A549 (cell line): Measurements from ENCODE around the gene CXXC5. TPM values are rescaled to one million over a fixed set of nuclear protein-coding genes. Genes with fewer than 3 reads are reported as not detected.

Experiments
- ATAC-seq, 2 experiments: fragments of 200-7000 bp in 1 of 2; fragments of >200 bp in 1 of 2; cut with Nextera tagmentation in 1 of 2; cut with Tn5 transposase in 1 of 2; 3 replicates each; pipeline versions ENCODE4 v1.8.0 to v1.9.1; 2018 to 2020; ENCODE audit warnings: mild to moderate bottlenecking in 1 of 2, moderate library complexity in 1 of 2
- CTCF ChIA-PET: fragments of 300-600 bp; sonication (Branson Sonifier 250); formaldehyde crosslinking; extraction: SDS; loops from one replicate; lab custom pipeline; 2021; ENCODE audit warnings: antibody characterized with exemption, inconsistent platforms; lab: Yijun Ruan, JAX
- POLR2A ChIA-PET: fragments of 350-600 bp; formaldehyde crosslinking; extraction: SDS; loops from one replicate; lab custom pipeline; 2021; ENCODE audit warnings: antibody characterized with exemption, inconsistent platforms; lab: Yijun Ruan, JAX
- DNase-seq, 2 experiments: peaks; one replicate each; pipeline versions ENCODE4 v3.0.0 to v3.0.0-alpha.2; 2011 to 2016; ENCODE audit warnings: low read depth in 1 of 2, low spot score in 1 of 2
- FAIRE-seq: peaks from 2 replicates; lab custom pipeline; 2011; peaks lifted over from hg19 to GRCh38; lab: Jason Lieb, UNC
- H3K27ac ChIP-seq, 2 experiments: fragments of >200 bp; sonication (Bioruptor Twin); formaldehyde crosslinking; 3 replicates each; pipeline ENCODE4 v1.5.1; 2016 to 2017
- H3K4me1 ChIP-seq: fragments of >200 bp; sonication (Bioruptor Twin); formaldehyde crosslinking; 3 replicates; pipeline ENCODE4 v1.6.1; 2016
- H3K4me2 ChIP-seq: fragments of >200 bp; sonication (Bioruptor Twin); formaldehyde crosslinking; 3 replicates; pipeline ENCODE4 v1.6.1; 2016
- H3K4me3 ChIP-seq: fragments of >200 bp; sonication (Bioruptor Twin); formaldehyde crosslinking; 3 replicates; pipeline ENCODE4 v1.5.1; 2016
- H3K9me3 ChIP-seq: fragments of >200 bp; sonication (Bioruptor Twin); formaldehyde crosslinking; 3 replicates; pipeline ENCODE4 v1.6.1; 2016
- GATA3 ChIP-seq: IDR thresholded peaks from 2 replicates; pipeline ENCODE4 v1.6.1; 2012; ENCODE audit warnings: borderline replicate concordance
- HOXA7 ChIP-seq: fragments of 250-450 bp; sonication (Bioruptor Pico); IDR thresholded peaks from 2 replicates; pipeline ENCODE4 v1.5.0; 2020; ENCODE audit warnings: mild to moderate bottlenecking, moderate library complexity
- HOXB5 ChIP-seq: fragments of 250-450 bp; sonication (Bioruptor Pico); IDR thresholded peaks from 2 replicates; pipeline ENCODE4 v1.5.0; 2020; ENCODE audit warnings: mild to moderate bottlenecking, moderate library complexity
- KDM5A ChIP-seq: fragments of 200-600 bp; sonication (generic); IDR thresholded peaks from 2 replicates; pipeline ENCODE4 v1.6.1; 2016; ENCODE audit warnings: antibody characterized with exemption, mild to moderate bottlenecking
- NR3C1 ChIP-seq: fragments of >200 bp; sonication (Bioruptor Twin); formaldehyde crosslinking; IDR thresholded peaks from 3 replicates; pipeline ENCODE4 v1.6.1; 2017
- RAD21 ChIP-seq, 2 experiments: fragments of >200 bp in 1 of 2; sonication (Bioruptor Twin) in 1 of 2; formaldehyde crosslinking in 1 of 2; IDR thresholded peaks in 1 of 2; conservative IDR thresholded peaks in 1 of 2; 2 replicates in 1 of 2; 3 replicates in 1 of 2; pipeline ENCODE4 v1.6.1; 2012 to 2018; ENCODE audit warnings: inconsistent platforms in 1 of 2
- ZNF302 ChIP-seq: fragments of 250-450 bp; sonication (Bioruptor Pico); IDR thresholded peaks from 2 replicates; pipeline ENCODE4 v1.9.0; 2021; ENCODE audit warnings: inconsistent platforms, mild to moderate bottlenecking, moderate library complexity
- whole genome bisulfite sequencing: methylation state at CpG from one replicate; pipeline ENCODE4 v1.1.6; 2017; ENCODE audit errors: missing lambda C conversion rate; 5-methylcytosine and 5-hydroxymethylcytosine counted together
- polyA plus RNA-seq, 4 experiments: library from polyadenylated mRNA; depleted of rRNA in 3 of 4; stranded (reverse); fragments of >200 nt; fragmentation: RNase III in 1 of 4; extraction: RNeasy Plus Mini Kit Qiagen cat#74134 plus additional on column Dnase treatment in 1 of 4; gene quantifications; 2 replicates in 3 of 4; 3 replicates in 1 of 4; pipeline ENCODE4 v1.2.3, GENCODE V29; 2011 to 2017
- TF ChIP-seq, protein P1 (sequence below): fragments of 250-450 bp; sonication (Bioruptor Pico); IDR thresholded peaks from 2 replicates; pipeline ENCODE4 v1.5.0; 2021; ENCODE audit warnings: mild to moderate bottlenecking, moderate library complexity, borderline replicate concordance
- TF ChIP-seq, protein P2 (sequence below): fragments of 150-350 bp; IDR thresholded peaks from 2 replicates; pipeline ENCODE4 v1.6.1; 2014; ENCODE audit warnings: low read depth, mild to moderate bottlenecking, low read length
- TF ChIP-seq, protein P3 (sequence below): fragments of 450-650 bp; IDR thresholded peaks from 2 replicates; pipeline ENCODE4 v1.6.1; 2014; ENCODE audit warnings: antibody characterized with exemption
- TF ChIP-seq, protein P4 (sequence below): fragments of >200 bp; sonication (Bioruptor Twin); formaldehyde crosslinking; IDR thresholded peaks from 3 replicates; pipeline ENCODE4 v1.5.1; 2016

The CXXC5 gene
- polyA plus RNA-seq, 2 of the 4 experiments (the other 2 are of a cell fraction), result 18.1 to 32.5 TPM

DNA sequence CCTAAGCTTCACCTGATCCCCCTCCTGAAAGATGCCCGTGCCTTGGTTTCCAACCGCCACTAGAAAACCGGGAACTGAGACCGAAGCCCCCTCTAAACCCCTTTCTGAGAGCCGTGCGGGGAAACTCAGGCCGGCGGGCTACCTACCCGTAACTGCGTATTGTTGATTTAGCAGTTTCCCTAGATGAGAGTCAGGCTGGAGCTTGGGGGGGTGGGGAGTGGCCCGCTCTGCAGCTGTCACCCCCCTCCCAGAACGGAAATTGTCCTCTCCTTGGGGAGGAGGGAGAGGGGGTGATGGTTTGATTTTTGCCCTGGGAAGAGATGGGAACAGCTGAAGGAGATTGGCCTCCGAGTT is 2.5 kb downstream of the CXXC5 start:
- ChIA-PET POLR2A (interaction anchor here (1.6 to 2.3 kb wide), 2 partner anchors 10 to 15 kb away, joined by 5 to 13 read pairs; no protein-coding TSS in a partner anchor), CTCF (interaction anchor here (1.2 to 17.1 kb wide), 6 partner anchors 11 to 115 kb away, joined by 3 to 195 read pairs (median 6); no protein-coding TSS in a partner anchor)
- DNase-seq (no peak), FAIRE-seq (no peak), ATAC-seq (no peak)
- no peak for TF ChIP-seq GATA3
- TF ChIP-seq NR3C1, result no peak
- no peak for TF ChIP-seq KDM5A
- TF ChIP-seq ZNF302 (CRISPR knock-in tag), result no peak
- TF ChIP-seq, protein P1, sequence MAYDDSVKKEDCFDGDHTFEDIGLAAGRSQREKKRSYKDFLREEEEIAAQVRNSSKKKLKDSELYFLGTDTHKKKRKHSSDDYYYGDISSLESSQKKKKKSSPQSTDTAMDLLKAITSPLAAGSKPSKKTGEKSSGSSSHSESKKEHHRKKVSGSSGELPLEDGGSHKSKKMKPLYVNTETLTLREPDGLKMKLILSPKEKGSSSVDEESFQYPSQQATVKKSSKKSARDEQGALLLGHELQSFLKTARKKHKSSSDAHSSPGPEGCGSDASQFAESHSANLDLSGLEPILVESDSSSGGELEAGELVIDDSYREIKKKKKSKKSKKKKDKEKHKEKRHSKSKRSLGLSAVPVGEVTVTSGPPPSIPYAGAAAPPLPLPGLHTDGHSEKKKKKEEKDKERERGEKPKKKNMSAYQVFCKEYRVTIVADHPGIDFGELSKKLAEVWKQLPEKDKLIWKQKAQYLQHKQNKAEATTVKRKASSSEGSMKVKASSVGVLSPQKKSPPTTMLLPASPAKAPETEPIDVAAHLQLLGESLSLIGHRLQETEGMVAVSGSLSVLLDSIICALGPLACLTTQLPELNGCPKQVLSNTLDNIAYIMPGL (CRISPR knock-in tag), result no peak
- no peak for TF ChIP-seq HOXB5 (CRISPR knock-in tag)
- TF ChIP-seq, protein P2, sequence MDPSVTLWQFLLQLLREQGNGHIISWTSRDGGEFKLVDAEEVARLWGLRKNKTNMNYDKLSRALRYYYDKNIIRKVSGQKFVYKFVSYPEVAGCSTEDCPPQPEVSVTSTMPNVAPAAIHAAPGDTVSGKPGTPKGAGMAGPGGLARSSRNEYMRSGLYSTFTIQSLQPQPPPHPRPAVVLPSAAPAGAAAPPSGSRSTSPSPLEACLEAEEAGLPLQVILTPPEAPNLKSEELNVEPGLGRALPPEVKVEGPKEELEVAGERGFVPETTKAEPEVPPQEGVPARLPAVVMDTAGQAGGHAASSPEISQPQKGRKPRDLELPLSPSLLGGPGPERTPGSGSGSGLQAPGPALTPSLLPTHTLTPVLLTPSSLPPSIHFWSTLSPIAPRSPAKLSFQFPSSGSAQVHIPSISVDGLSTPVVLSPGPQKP, result no peak
- no peak for TF ChIP-seq HOXA7 (CRISPR knock-in tag)
- no peak for TF ChIP-seq RAD21 (conservative IDR thresholded peaks at IDR 0.05 in 1 of 2, IDR thresholded peaks at IDR 0.05 in 1 of 2)
- Histone ChIP-seq H3K4me1 (peaks cover 66% of the 10 kb centered on the region), H3K9me3 (no peaks in the 10 kb centered on the region), H3K4me2 (peak overlapping the region; percentile 99), H3K4me3 (peak overlapping the region; percentile 98), H3K27ac (peak overlapping the region; percentile 66 to 98)
- WGBS, result 72% methylated on average over 13 of the region's 13 CpGs

DNA sequence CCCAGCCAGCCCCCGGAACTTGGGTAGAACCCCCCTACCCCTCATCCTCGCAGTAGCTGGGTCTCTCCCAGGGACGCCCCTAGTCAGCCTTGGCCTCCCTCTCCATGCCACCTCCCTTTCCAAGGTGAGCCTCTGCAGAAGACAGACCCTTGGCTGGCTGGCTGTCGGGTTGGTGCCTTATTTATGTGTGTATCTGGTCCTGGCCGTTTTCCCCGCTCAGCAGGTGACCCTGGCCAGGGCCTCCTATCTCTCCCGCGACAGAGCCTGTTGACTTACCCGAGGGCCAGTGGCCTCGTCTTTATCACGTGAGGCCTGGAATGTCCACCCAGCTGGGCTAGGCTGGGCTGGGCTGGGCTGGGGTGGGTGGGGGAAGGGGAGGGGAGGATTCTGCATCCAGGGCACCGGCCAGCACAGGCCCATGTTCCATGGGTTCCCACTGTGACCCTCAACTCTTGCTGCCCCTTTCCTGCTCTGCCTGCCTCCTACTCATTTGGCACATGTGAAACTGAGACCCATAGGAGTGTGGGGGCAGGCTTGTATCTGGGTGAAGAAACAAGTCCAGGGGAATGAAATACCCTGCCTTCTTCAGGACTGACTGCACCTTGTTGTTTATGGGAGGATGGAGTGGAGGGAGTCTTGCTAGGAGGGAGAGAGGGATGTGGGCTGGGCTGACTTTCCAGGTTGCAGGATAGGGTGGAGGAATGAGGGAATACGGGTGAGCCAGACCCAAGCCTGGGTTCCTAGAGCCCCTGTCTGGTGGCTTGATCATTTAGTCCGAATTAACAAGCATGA is 3.1 kb downstream of the CXXC5 start:
- peaks cover 72% of the 10 kb centered on the region for H3K4me1 ChIP-seq
- TF ChIP-seq, protein P3, sequence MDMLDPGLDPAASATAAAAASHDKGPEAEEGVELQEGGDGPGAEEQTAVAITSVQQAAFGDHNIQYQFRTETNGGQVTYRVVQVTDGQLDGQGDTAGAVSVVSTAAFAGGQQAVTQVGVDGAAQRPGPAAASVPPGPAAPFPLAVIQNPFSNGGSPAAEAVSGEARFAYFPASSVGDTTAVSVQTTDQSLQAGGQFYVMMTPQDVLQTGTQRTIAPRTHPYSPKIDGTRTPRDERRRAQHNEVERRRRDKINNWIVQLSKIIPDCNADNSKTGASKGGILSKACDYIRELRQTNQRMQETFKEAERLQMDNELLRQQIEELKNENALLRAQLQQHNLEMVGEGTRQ, result peak; percentile 31; the same call in 1 of the 2 replicates
- TF ChIP-seq, protein P4, sequence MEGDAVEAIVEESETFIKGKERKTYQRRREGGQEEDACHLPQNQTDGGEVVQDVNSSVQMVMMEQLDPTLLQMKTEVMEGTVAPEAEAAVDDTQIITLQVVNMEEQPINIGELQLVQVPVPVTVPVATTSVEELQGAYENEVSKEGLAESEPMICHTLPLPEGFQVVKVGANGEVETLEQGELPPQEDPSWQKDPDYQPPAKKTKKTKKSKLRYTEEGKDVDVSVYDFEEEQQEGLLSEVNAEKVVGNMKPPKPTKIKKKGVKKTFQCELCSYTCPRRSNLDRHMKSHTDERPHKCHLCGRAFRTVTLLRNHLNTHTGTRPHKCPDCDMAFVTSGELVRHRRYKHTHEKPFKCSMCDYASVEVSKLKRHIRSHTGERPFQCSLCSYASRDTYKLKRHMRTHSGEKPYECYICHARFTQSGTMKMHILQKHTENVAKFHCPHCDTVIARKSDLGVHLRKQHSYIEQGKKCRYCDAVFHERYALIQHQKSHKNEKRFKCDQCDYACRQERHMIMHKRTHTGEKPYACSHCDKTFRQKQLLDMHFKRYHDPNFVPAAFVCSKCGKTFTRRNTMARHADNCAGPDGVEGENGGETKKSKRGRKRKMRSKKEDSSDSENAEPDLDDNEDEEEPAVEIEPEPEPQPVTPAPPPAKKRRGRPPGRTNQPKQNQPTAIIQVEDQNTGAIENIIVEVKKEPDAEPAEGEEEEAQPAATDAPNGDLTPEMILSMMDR, result no peak
- TF ChIP-seq, all 56 proteins: peak for 1
- DNase-seq (peak in 1 of 2 experiments; percentile 56), FAIRE-seq (no peak), ATAC-seq (peak; percentile 2 to 12; a peak in 4 of 6 replicates)
- Histone ChIP-seq H3K4me3 (peak overlapping the region; percentile 98), H3K27ac (peak overlapping the region; percentile 66 to 98), H3K9me3 (no peaks in the 10 kb centered on the region), H3K4me2 (peak overlapping the region; percentile 99)
- ChIA-PET POLR2A (interaction anchor here (0.7 to 2.3 kb wide), 4 partner anchors 9 to 16 kb away, joined by 3 to 13 read pairs (median 4); no protein-coding TSS in a partner anchor), CTCF (interaction anchor here (1.1 to 17.1 kb wide), 7 partner anchors 10 to 115 kb away, joined by 3 to 195 read pairs (median 7); no protein-coding TSS in a partner anchor)
- WGBS, result 22% methylated on average over 13 of the region's 14 CpGs
